ENCODE measurements around the gene POU2F1. TPM values are rescaled to one million over a fixed set of nuclear protein-coding genes. Genes with fewer than 3 reads are reported as not detected.
"Not testable (repeated sequence)": the region's sequence is repeated elsewhere in the genome, so short reads cannot be mapped to it uniquely, and the experiment has no call there.

POU2F1 gene
- total RNA-seq, 1 donor from 2014 or later = 15.7 TPM

GRCh38 chr1:167231873-167232450 lies 11.3 kb downstream of the POU2F1 start:
- DNase-seq = no peak

DNA sequence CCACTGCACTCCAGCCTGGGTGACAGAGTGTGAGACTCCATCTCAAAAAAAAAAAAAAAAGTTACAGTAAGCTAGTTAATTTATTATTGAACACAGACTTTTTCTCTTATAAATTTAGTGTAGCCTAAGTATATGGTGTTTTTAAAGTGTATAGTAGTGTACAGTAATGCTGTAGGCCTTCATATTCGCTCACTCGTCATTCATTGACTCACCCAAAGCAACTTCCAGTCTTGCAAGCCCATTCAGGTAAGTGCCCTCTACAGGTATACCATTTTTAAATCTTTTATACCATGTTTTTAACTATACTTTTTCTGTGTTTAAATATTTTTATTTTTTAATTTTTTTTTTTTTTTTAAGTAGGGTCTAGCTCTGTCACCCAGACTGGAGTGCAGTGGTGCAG lies 12.1 kb downstream of the POU2F1 start:
- DNase-seq = no peak

DNA sequence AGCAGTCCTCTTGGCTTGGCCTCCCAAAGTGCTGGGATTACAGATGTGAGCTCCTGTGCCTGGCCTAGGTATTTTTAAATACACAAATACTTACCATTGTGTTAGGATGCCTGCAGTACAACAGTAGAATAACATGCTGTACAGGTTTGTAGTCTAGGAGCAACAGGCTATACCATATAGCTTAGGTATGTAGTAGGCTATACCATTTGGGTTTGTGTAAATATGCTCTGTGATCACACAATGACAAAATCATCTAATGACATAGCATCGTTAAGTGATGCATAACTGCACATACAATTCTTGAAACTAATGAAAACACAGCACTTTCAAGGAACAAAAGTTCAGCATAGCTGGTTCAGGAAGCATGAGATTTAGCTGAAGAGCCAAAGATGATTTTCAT lies 12.7 kb downstream of the POU2F1 start:
- no peak for DNase-seq

DNA sequence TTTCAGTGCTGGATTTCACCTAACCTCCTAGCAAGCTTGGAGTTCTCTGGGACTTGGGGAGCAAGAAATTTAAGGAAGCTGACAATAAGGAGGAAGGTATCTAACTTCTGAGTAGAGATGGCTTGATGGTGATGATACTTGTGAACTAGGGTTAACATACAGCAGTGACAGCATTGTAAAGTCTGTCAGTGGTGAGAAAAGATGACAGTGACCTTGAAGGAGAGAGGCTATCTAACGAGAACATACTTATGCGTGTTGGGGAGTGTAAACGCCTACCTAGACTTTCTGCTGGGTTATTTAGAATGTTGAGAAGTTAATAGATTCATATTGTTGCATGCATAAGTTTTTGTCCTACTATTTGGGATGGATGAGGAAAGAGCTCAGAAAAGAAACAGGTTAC lies 16.3 kb downstream of the POU2F1 start:
- no peak for DNase-seq

DNA sequence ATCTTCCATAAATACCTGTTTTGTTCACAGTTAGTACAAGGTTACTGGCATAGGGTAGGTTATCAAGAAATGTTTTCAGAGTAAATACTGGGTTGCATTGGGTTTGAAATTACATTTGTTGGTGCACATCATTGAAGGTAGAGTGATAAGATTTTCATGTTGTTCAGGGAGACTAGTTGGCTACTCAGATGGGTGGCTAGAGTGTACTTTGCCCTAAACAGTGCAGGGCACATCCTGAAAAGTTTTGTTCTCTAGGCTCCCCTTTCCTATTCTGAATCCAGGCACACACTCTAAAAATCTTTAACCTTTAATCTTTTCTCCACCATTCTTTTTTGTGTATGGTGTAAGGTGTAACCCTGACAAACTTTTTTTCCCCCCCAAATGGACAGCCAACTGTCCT lies 18.0 kb downstream of the POU2F1 start:
- DNase-seq = no peak

DNA sequence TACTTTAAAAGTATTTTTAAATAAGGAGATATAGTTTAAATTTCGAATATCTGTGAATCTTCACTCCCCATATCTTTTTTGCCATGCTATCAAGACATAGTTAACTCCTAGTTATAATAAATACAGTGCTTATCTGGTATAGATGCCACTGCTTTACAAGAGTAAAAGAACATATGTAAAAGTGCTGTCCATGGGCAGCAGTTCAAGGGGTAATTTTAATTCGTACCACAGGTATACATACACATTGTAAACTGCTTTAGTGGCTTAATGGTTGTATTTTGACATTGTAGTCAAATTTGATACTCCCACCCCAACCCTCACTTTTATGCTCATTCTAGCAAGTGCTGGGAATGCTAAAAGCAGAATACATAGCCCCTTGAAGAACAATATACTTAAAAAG lies 18.6 kb downstream of the POU2F1 start:
- no peak for DNase-seq

DNA sequence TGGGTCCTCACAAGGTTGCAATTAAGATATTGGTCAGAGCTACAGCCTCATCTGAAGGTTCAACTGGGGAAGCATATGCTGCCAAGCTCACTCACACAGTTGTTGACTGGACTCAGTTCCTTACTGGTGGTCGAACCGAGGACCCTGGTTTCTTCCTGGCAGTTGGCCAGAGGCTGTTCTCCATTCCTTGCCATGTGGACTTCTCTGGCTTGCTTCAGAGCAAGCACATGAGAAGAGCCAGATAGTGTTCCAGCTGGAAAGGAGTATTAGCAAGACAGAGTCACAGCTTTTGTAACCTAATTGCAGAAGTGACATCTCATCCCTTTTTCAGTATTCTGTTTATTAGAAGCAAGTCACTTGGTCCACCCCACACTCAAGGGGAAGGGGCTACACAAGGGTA lies 23.6 kb downstream of the POU2F1 start:
- DNase-seq = no peak

GRCh38 chr1:167245168-167245567 lies 24.5 kb downstream of the POU2F1 start:
- not testable (repeated sequence) for DNase-seq

DNA sequence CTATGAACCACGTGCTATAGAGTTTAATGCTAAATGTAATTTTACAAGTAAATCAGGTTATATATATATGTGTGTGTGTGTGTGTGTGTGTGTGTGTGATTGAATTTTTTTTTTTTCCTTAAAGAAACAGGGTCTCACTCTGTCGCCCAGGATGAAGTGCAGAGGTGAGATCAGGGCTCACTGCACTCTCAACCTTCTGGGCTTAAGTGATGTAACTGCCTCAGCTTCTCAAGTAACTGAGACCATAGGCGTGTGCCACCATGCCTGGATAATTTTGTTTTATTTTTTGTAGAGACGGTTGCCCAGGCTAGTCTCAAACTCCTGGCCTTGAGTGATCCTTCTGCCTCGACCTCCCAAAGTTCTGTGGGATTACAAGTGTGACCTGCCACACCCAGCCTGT lies 26.3 kb downstream of the POU2F1 start:
- DNase-seq = no peak

- no peak for DNase-seq
Measured at GRCh38 chr1:167247754-167248153, 27.1 kb downstream of the POU2F1 start.

DNA sequence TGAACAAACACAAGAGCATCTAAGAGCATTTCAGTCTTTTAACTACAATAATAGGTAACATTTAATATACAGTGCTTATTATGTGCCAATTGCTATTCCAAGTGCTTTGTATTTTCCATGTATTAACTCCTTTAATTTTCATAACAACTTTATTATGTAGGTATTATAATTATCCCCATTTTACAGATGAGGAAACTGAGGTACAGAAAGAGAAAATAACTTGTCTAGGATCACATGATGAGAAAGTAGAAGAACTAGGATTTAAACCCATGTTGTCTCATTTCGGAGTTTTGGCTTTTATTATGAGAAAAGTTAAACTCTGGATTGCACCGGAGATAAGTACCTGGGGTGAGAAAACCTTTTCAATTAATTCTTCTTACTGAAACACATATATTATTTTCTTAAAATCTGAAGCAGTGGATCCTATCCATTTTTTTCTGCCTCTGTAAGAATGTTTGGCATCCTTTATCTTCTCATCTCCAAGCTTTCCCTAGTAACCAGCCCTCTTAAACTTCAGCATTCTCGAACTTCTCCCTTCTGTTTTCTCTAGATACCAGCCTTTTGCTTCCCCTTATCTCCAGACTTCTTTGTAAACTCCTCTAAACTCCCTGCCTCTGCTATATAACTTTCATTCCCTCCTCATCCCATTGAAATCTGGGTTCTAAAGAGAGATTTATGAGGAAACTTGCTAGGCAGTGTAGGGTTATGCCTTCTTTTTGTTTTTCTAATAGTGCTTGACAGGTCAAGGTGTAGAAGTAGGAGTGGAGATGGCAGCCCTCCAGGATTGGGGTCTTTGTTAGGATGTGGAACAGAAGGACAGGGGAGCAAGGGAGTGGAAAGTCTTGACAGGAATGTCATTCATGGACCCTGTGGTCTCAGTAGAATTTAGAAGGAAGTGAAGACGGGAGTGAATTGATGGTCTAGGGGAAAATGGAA lies 28.3 kb downstream of the POU2F1 start:
- no peak for DNase-seq

GRCh38 chr1:167249702-167250101 lies 29.0 kb downstream of the POU2F1 start:
- DNase-seq = no peak

DNA sequence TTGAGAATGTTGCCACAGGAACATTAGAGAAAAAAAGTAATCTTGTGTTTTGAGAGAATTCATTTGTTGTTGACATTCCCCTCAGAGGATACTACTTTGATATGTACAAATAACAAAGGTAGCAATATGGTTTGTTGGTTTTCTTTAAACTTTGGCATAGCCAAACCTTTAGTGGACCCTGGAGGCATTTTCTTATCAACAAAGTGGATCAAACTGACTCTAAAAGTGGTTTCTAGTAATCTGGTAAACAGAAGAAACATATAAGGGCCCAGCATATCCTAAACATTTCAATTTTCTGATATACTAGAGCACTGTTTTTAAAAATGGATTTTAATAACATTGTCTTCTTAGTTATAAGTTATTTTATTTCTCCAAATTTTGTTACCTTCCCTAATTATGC lies 29.8 kb downstream of the POU2F1 start:
- no peak for DNase-seq

DNA sequence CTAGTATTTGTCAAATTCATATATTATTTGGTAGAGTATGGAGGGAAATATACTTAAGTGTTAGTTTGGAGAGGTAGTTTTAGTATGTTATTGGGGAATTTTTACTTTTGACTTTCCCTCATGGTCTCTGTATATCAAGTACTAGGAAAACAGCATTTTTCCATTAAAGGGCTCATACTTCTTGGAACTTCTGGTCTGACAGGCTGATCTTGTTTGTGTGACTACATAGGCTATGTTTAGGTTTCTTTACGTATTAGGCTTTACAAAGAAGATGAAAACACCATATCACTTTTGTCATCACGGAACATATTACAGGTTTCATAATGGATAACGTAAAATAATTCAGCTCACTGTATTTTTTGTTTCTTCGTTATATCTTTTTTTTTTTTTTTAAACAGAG lies 30.8 kb downstream of the POU2F1 start:
- no peak for DNase-seq

DNA sequence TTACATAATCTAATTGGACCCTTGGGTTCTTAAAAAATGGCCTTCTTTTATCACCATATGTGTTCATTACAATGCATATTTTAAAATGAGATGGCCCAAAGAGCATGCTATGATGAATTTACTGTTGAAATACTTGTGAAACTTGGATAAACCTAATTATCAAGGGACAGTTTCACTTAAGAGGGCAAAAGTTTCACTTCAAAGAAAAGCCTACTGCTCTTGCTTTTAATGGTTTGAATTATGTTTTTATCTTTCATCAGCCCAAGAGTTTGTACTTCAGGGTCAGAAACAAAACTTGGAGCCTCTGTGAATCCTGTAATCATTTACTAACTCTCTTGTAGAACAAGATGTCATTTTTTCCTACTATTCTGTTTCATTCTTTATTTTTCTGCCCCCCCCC lies 32.3 kb downstream of the POU2F1 start:
- DNase-seq = no peak

DNA sequence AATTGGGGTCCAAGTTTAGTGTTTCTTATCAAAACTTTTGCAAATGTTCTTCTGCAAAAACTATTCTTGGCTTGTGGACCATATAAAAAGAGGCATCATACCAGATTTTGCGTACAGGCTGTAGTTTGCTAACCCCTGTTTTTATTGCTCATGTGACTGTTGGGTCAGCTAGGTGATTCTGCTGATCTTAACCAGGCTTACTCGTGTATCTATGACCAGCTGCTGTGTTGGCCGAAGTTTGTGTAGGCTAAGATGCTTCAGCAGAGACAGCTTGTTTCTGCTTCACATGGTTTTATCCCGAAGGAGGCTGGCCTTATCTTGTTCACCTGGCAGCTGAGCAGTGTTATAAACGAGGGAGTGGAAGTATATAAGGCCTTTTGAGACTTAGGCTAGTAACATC lies 38.2 kb downstream of the POU2F1 start:
- DNase-seq = no peak

GRCh38 chr1:167262836-167263235 lies 42.1 kb downstream of the POU2F1 start:
- no peak for DNase-seq

GRCh38 chr1:167263344-167263743 lies 42.7 kb downstream of the POU2F1 start:
- no peak for DNase-seq

DNA sequence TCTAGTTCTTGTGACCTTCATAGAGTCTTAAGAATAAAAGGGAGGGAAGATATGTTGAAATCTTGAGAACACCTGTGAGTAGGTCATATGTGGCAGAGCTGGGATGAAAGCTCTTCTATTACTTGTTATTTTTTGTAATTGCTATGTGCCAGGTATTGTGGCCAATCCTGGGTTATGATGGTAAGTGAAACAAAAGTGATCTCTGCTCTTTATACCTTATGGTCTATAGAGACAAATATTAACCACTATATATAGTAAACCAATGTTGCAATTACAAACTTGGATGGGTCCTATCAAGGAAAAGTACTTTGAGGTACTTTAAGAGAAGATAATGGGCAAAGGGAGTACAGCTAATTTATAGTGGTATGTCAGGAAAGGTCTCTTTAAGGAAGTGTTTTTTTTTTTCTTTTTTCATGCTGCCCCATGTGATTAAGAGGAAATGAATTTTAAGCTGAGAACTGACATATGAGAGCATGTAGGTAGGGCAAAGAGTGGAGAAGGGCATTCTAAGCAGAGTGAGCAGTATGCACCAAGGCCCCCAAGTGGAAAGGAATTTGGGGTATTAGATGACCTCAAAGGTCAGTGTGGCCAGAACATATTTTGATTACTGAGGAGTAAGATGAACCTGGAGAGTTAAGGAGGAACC lies 43.3 kb downstream of the POU2F1 start:
- DNase-seq = no peak

- no peak for DNase-seq
Measured at GRCh38 chr1:167266965-167267364, 46.3 kb downstream of the POU2F1 start.

- no peak for DNase-seq
Measured at GRCh38 chr1:167268347-167268787, 47.7 kb downstream of the POU2F1 start.

- DNase-seq = no peak
Measured at GRCh38 chr1:167270349-167271092, 49.8 kb downstream of the POU2F1 start.
